AG20443 (cell line): ENCODE measurements around the gene PARD6A.

ENCODE experiments used
- DNase-seq: peaks from one replicate; pipeline ENCODE4 v3.0.0; 2012; ENCODE audit warnings: low spot score, mixed read lengths

PARD6A gene

GRCh38 chr16:67653789-67654402, 6.9 kb upstream of the PARD6A start:
- DNase-seq: peak; percentile 34

GRCh38 chr16:67654403-67654911, 6.3 kb upstream of the PARD6A start:
- DNase-seq: no peak

- no peak for DNase-seq
Observed at GRCh38 chr16:67655363-67655762, 5.4 kb upstream of the PARD6A start.

GRCh38 chr16:67656344-67657016, 4.3 kb upstream of the PARD6A start:
- DNase-seq: no peak

- DNase-seq: no peak
Observed at GRCh38 chr16:67657017-67657608, 3.6 kb upstream of the PARD6A start.

- DNase-seq: no peak
Observed at GRCh38 chr16:67657751-67658518, 2.8 kb upstream of the PARD6A start.

- no peak for DNase-seq
Observed at GRCh38 chr16:67658849-67659674, 1.7 kb upstream of the PARD6A start.

- DNase-seq: peak; percentile 99
Observed at GRCh38 chr16:67659675-67660563, 841 bp upstream of the PARD6A start, which contains the start of gene ACD. Gene ACD, minus strand, starts transcription at chr16:67660260. Its CDS starts 40 bp downstream, at chr16:67660220.

GRCh38 chr16:67661101-67661761, 471 bp downstream of the PARD6A start:
- DNase-seq: peak; percentile 37

- DNase-seq: no peak
Observed at GRCh38 chr16:67661886-67662652, 1.3 kb downstream of the PARD6A start.

GRCh38 chr16:67662653-67663010, 1.9 kb downstream of the PARD6A start:
- no peak for DNase-seq

GRCh38 chr16:67663151-67663876, 2.6 kb downstream of the PARD6A start:
- DNase-seq: no peak

GRCh38 chr16:67663877-67664222, 3.1 kb downstream of the PARD6A start:
- DNase-seq: no peak

- DNase-seq: no peak
Observed at GRCh38 chr16:67664258-67664657, 3.5 kb downstream of the PARD6A start.

GRCh38 chr16:67664871-67665270, 4.1 kb downstream of the PARD6A start:
- no peak for DNase-seq

- no peak for DNase-seq
Observed at GRCh38 chr16:67665598-67665997, 4.8 kb downstream of the PARD6A start.

GRCh38 chr16:67666032-67666551, 5.3 kb downstream of the PARD6A start:
- peak; percentile 62 for DNase-seq
